ENCODE measurements around the gene PRRC2C.
A peak's percentile ranks its signal among the peaks of the same experiment; 100 is the strongest.
"Not testable (repeated sequence)": the region's sequence is repeated elsewhere in the genome, so short reads cannot be mapped to it uniquely, and the experiment has no call there.

The PRRC2C gene

GRCh38 chr1:171485375-171486047, at the start of gene PRRC2C:
Gene PRRC2C, plus strand, starts transcription at chr1:171485530. Its CDS starts 26,559 bp downstream, at chr1:171512089.
- DNase-seq = peak; percentile 95

DNA sequence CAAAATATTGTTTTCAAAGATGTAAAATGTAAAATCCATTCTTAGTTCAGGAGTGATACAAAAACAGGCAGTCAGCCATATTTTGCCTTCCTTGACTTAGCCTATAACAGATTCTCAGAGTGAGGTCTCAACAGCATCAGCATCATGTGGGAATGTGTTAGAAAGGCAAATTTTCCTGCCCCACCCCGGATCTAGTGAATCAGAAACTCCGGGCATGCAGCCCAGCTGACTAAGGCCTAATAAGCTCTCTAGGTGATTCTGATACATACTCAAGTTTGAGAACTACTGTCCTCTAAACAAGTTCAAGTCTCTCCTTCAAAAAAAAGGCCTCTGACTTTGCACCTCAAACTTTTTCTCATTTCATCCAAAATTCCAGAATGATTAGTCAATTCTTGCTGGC, 46.9 kb upstream of the PRRC2C start:
- DNase-seq = no peak

DNA sequence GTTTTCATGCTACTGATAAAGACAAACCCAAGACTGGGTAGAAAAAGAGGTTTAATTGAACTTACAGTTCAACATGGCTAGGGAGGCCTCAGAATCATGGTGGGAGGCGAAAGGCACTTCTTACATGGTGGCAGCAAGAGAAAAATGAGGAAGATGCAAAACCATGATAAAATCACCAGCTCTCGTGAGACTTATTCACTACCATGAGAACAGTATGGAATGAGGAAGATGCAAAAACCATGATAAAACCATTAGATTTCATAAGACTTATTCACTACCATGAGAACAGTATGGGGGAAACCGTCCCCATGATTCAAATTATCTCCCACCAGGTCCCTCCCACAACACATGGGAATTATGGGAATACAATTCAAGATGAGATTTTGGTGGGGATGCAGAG, 45.1 kb upstream of the PRRC2C start:
- not testable (repeated sequence) for DNase-seq

DNA sequence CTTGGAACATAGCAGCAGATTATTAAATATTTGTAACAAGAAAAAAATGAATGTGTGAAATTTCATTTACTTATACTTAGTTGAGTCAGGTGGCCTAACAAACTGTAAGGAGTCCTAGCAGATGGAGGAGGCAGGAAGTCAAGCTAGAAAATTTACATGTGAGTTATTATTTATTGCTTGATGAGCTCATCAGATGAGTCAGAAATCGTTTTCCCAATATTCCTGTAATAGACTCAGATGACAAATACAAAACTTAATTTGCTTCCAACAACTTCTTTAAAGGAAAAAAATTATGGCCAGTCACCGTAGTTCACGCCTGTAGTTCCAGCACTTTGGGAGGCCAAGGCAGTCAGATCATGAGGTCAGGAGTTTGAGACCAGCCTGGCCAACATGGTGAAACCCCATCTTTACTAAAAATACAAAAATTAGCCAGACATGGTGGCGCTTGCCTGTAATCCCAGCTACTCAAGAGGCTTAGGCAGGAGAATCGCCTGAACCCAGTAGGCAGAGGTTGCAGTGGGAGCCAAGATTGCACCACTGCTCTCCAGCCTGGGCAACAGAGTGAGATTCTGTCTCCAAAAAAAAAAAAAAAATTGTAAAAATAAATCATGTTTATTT, 43.9 kb upstream of the PRRC2C start:
- not testable (repeated sequence) for DNase-seq

- DNase-seq = no peak
Observed at GRCh38 chr1:171446386-171446785, 38.9 kb upstream of the PRRC2C start.

DNA sequence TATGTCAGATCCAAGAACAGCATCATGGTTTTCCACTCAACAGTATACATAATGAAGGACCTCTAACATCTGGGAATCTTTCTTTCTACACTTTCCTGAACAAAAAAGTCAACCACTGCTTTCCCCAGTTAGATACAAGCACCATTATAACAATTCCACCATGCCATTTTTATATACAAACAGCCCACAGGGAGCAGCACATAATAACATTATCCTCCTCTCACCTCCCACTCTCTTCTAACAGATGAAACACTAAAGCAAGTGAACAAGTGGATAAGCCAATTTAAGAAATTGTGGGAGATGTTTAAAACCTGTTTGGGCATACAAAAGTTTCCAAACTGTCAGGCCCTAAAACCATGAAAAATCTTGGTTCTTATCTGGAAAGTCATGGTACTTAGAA, 29.4 kb upstream of the PRRC2C start:
- no peak for DNase-seq

GRCh38 chr1:171457412-171457811, 27.9 kb upstream of the PRRC2C start:
- no peak for DNase-seq

GRCh38 chr1:171460018-171460620, 25.2 kb upstream of the PRRC2C start:
- DNase-seq = no peak

DNA sequence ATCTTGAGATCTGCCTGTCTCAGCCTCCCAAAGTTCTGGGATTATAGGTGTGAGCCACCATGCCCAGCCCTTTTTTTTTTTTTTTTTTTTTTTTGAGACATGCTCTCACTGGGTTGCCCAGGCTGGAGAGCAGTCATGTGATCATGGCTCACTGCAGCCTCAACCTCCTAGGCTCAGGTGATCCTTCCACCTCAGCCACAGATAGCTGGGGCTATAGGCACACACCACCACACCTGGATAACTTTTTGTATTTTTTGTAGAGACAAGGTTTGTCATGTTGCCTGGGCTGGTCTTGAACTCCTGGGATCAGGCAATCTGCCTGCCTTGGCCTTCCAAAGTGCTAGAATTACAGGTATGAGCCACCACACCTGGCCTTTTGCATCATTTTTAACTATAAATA, 17.7 kb upstream of the PRRC2C start:
- DNase-seq = no peak

- DNase-seq = no peak
Observed at GRCh38 chr1:171468120-171468750, 17.1 kb upstream of the PRRC2C start.

DNA sequence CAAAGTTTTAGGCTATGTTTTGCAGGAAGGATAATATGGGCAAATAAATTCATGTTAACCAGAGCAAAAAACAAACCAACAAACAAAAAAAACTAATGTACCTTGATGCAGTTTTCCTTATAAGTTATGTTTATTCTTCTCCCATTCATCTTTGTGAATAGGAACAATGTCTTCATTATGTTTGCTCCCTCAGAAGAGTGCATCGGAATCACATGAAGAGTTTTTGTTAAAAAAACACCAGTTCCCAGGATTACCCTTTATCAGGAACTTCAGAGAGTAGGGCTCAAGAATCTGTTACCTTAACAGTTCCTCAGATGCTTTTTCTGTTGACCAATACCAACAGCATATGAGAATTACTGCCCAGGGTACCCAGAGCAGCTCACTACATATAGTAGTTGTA, 14.6 kb upstream of the PRRC2C start:
- DNase-seq = no peak

- DNase-seq = no peak
Observed at GRCh38 chr1:171472183-171472647, 13.1 kb upstream of the PRRC2C start.

DNA sequence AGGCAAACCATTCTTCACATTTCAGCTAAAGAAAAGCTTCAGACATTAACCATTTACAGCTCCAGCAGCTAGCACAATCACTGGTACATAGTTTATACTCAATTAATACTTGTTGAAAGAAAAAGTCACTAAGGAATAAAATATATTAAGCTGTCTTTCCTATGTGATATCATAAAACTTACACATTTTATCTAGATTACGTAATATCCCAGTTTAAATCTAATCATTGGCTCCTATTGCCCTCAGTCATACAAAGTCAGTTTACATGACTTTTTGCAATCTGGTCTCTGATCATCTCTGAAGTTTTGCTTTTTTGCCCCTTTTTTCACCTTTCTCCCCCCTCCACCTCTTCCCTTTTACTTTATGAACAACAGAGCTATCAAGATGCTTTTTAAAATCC, 8.5 kb upstream of the PRRC2C start:
- no peak for DNase-seq

DNA sequence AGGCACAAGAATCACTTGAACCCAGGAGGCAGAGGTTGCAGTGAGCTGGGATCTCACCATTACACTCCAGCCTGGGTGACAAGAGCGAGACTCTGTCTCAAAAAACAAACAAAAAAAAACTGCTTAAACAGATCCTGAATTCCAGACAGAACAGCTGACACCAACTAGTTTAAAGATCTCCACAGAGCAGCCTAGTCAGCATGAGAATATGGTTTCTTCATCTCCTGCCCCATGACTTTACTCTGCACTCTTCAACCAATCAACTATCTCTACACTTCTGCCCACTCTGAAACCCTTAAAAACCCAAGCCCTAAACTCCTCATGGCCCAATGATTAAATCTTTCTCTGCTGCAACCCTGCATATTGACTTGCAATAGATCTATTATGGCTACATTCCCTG, 7.5 kb upstream of the PRRC2C start:
- DNase-seq = no peak

- no peak for DNase-seq
Observed at GRCh38 chr1:171480035-171480434, 5.3 kb upstream of the PRRC2C start.

GRCh38 chr1:171484760-171485374, 463 bp upstream of the PRRC2C start:
- no peak for DNase-seq

DNA sequence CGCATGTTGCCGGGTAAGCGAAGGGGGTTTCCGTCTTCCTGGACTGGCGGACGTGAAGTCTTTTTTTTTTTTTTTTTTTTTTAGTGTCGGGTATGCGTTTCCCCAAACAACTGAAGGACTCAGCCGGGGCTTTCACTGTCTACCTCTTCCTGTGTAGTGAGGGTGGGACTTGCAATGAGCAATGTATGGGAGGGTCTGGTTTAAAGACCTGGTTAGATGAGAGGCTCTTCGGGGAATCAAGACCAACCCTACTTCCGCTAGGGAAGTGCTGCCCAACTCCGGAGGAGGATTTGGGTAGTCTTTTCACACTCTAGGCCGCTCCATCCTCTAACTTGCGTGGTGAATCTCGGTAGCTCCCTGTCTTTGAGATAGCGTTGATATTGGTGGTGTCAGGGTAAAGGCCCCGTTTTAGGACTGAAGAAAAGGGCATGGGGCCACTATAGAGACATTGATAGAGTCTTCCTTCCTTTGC, 754 bp downstream of the PRRC2C start:
- DNase-seq = peak; percentile 94

DNA sequence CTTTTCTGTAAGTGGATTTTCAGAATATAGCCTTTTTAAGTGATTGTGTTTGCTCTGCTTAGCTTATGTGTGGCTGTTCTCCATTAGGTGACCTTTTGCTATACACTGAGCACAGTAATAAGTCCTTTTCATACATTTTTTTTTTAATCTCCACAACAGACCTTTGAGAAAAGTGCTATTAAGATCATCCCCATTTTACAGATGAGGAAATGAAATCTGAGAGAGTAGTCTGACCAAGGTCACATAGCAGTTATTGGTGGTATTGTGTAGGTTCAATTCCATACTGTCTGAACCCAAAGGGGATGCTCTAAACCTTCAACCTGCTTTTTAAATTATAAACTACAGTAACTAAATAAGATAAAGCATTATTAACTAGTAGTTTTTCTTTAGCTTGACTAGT, 1.7 kb downstream of the PRRC2C start:
- no peak for DNase-seq

DNA sequence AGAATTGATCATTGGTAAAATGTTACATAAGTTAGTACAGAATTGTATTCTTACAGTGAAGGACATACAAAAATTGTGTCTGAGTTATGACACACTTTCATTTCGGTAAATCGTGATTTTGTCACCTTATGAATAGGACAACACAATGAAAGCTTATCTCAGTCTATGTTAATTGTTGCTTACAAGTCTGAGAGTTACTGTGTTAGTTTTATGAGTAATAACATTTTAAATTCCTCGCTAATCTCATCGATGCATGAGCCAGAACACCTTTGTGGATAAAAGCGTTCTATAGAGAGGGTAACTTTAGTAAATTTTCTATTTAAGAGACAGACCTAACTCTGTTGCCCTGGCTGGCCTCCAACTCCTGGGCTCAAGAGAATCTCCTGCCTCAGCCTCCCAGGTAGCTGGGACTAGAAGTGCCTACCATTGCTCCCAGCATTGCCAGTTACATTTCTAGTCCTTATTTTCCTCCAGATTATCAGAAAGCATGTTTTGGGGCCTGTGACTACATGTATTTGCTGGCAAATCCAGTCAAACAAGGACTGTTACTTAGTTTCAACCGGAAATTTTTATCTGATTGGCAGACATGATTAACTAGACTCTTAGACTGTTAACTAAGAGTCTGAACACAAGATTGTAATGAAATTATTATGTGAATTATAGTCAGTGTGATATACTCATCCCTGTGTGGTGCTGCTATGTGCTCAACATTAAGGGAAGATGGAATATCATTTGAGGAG, 3.0 kb downstream of the PRRC2C start:
- no peak for DNase-seq

GRCh38 chr1:171494076-171494475, 8.7 kb downstream of the PRRC2C start:
- no peak for DNase-seq

DNA sequence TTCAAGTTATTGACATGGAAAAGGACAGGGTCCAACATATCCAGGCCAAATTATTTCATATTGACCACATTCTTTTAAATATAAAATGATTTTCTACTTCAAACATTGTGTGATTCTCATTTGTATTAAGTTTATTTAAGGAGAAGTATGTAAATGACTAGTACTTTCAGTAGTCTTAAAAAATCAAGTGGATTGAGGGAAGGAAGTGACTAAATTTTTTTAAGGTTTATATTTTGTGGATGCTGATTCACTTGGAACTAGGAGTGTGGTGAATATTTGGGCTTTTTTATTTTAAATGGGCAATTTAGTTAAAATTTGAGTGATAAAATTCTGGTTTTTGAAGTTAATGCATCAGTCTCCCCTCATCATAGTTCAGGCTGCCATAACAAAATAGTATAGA, 10.1 kb downstream of the PRRC2C start:
- DNase-seq = no peak

DNA sequence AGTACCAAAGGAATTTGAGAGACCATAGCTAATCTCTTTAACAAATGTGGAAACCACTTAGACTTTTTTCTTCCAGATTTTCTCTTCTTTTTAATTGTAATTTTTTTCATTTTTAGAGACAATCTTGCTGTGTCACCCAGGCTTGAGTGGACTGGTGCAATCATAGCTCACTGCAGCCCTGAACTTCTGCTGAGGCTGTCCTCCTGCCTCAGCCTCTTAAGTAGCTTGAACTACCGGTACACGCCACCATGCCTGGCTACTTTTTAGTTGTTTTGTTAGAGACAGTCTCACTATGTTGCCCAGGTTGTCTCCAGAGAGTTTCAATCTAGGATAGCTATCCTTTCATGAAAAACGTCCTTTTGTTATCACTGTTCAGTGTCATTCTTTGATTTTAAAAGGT, 15.0 kb downstream of the PRRC2C start:
- DNase-seq = no peak

DNA sequence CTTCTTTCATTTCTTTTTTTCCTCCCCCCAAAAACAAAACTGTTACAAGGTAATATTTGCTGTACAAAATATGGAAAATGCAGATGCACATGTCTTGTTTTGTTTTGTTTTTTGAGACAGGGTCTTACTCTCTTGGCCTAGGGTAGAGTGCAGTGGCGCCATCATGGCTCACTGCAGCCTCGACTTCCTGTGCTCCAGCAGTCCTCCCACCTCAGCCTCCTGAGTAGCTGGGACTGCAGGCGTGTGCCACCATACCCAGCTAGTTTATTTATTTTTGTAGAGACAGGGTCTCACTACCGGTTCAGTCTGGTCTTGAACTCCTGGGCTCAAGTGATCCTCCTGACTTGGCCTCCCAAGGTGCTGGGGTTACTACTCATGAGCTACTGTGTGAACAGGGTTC, 15.5 kb downstream of the PRRC2C start:
- DNase-seq = no peak
